ENCODE measurements around the gene DLST. TPM values are rescaled to one million over a fixed set of nuclear protein-coding genes. Genes with fewer than 3 reads are reported as not detected.

DLST gene
- polyA plus RNA-seq, 1 donor (not counting 4 experiments of a cell fraction or from before 2014, with no cell fraction given), result 114 TPM

DNA sequence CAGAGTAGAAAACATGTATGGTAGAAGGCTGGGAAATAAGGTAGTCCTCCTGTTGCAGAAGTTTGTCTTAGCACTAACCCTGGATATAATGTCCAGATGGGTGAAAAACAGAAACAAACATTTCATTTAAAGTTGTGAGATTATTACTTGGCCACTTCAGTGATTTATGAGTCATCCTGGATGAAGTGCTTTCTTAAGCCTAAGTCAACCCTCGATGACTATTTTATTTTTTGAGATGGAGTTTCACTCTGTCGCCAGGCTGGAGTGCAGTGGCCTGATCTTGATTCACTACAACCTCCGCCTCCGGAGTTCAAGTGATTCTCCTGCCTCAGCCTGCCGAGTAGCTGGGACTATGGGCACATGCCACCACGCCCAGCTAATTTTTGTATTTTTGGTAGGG, 10.2 kb downstream of the DLST start:
- Histone ChIP-seq H3K27me3 (ENCODE audit: control insufficient read depth, extremely low read depth, insufficient read depth, low read length) (no peaks in the 10 kb centered on the region), H3K4me2 (ENCODE audit: control insufficient read depth, extremely low read depth, insufficient read depth, low read depth, low read length) (no peak overlapping the region), H3K36me3 (ENCODE audit: control insufficient read depth in 2 of 2, extremely low read depth in 1 of 2, insufficient read depth in 2 of 2, low read length in 2 of 2) (peaks cover 38 to 55% of the 10 kb centered on the region in 2 experiments), H3K9ac (ENCODE audit: control insufficient read depth, extremely low read depth, insufficient read depth, low read length) (no peak overlapping the region), H3K4me1 (ENCODE audit: control insufficient read depth, extremely low read depth, insufficient read depth, low read length) (peaks cover 21% of the 10 kb centered on the region), H3K79me2 (ENCODE audit: control insufficient read depth, insufficient read depth, low read length) (peaks cover 19% of the 10 kb centered on the region), H3K9me3 (ENCODE audit: control insufficient read depth, low read depth, low read length) (no peaks in the 10 kb centered on the region), H3K4me3 (ENCODE audit: control insufficient read depth in 2 of 3, extremely low read depth in 1 of 3, insufficient read depth in 2 of 3, low read depth in 1 of 3, low read length in 3 of 3) (no peak overlapping the region), H4K20me1 (ENCODE audit: control insufficient read depth, extremely low read depth, insufficient read depth, low read length) (peaks cover 9% of the 10 kb centered on the region), H2AFZ (ENCODE audit: control insufficient read depth, low read length) (no peak overlapping the region), H3K27ac (ENCODE audit: control insufficient read depth, insufficient read depth, low read length) (no peak overlapping the region), H3K9me1 (ENCODE audit: control insufficient read depth, extremely low read depth, insufficient read depth, low read length) (no peaks in the 10 kb centered on the region)
- FAIRE-seq (no peak), DNase-seq (ENCODE audit: low read depth, low spot score) (no peak)
- no peak for TF ChIP-seq EZH2 (IDR thresholded peaks at IDR 0.05; ENCODE audit: low read length)
- no peak for TF ChIP-seq CTCF (optimal IDR thresholded peaks at IDR 0.05 in 1 of 3, IDR thresholded peaks at IDR 0.05 in 1 of 3, conservative IDR thresholded peaks at IDR 0.05 in 1 of 3; ENCODE audit: extremely low read depth in 1 of 3, insufficient read depth in 2 of 3, low read length in 3 of 3)
- dilution Hi-C loops (cut with MboI; ENCODE audit: extremely low pct_ligation_motif_present, low sequenced_read_pairs), result no loop called here

DNA sequence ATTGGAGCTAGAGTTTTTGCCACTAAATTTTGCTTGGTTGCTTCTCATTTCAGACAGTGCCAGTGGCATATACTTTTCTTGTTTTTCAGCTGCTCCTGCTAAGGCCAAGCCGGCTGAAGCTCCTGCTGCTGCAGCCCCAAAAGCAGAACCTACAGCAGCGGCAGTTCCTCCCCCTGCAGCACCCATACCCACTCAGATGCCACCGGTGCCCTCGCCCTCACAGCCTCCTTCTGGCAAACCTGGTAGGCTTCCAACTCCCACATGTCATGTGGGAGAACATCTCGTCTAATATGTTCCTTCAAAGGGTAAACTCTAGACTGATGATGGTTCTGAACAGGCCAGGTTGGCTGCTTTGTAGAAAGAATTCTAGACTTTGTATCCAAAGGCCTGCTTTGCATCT, 11.0 kb downstream of the DLST start:
- H3K27me3 ChIP-seq (ENCODE audit: control insufficient read depth, extremely low read depth, insufficient read depth, low read length), result no peaks in the 10 kb centered on the region
- H3K9me1 ChIP-seq (ENCODE audit: control insufficient read depth, extremely low read depth, insufficient read depth, low read length), result no peaks in the 10 kb centered on the region
- H3K79me2 ChIP-seq (ENCODE audit: control insufficient read depth, insufficient read depth, low read length), result peaks cover 12% of the 10 kb centered on the region
- no peak overlapping the region for H2AFZ ChIP-seq (ENCODE audit: control insufficient read depth, low read length)
- peaks cover 9% of the 10 kb centered on the region for H4K20me1 ChIP-seq (ENCODE audit: control insufficient read depth, extremely low read depth, insufficient read depth, low read length)
- TF ChIP-seq EZH2 (IDR thresholded peaks at IDR 0.05; ENCODE audit: low read length) (no peak), CTCF (optimal IDR thresholded peaks at IDR 0.05 in 1 of 3, IDR thresholded peaks at IDR 0.05 in 1 of 3, conservative IDR thresholded peaks at IDR 0.05 in 1 of 3; ENCODE audit: extremely low read depth in 1 of 3, insufficient read depth in 2 of 3, low read length in 3 of 3) (no peak)
- no peak overlapping the region for H3K4me3 ChIP-seq (ENCODE audit: control insufficient read depth in 2 of 3, extremely low read depth in 1 of 3, insufficient read depth in 2 of 3, low read depth in 1 of 3, low read length in 3 of 3)
- no peak for FAIRE-seq
- no peaks in the 10 kb centered on the region for H3K9me3 ChIP-seq (ENCODE audit: control insufficient read depth, low read depth, low read length)
- no peak overlapping the region for H3K9ac ChIP-seq (ENCODE audit: control insufficient read depth, extremely low read depth, insufficient read depth, low read length)
- H3K27ac ChIP-seq (ENCODE audit: control insufficient read depth, insufficient read depth, low read length), result no peak overlapping the region
- peaks cover 13% of the 10 kb centered on the region for H3K4me1 ChIP-seq (ENCODE audit: control insufficient read depth, extremely low read depth, insufficient read depth, low read length)
- H3K36me3 ChIP-seq (ENCODE audit: control insufficient read depth in 2 of 2, extremely low read depth in 1 of 2, insufficient read depth in 2 of 2, low read length in 2 of 2), result peaks cover 46 to 62% of the 10 kb centered on the region in 2 experiments
- dilution Hi-C loops (cut with MboI; ENCODE audit: extremely low pct_ligation_motif_present, low sequenced_read_pairs), result no loop called here
- no peak overlapping the region for H3K4me2 ChIP-seq (ENCODE audit: control insufficient read depth, extremely low read depth, insufficient read depth, low read depth, low read length)
- DNase-seq (ENCODE audit: low read depth, low spot score), result no peak
